ENCODE measurements around the gene RASIP1. TPM values are rescaled to one million over a fixed set of nuclear protein-coding genes. Genes with fewer than 3 reads are reported as not detected.

RASIP1 gene
- total and polyA plus RNA-seq, 10 donors = 15.1 to 78.1 (median 40.9) TPM

DNA sequence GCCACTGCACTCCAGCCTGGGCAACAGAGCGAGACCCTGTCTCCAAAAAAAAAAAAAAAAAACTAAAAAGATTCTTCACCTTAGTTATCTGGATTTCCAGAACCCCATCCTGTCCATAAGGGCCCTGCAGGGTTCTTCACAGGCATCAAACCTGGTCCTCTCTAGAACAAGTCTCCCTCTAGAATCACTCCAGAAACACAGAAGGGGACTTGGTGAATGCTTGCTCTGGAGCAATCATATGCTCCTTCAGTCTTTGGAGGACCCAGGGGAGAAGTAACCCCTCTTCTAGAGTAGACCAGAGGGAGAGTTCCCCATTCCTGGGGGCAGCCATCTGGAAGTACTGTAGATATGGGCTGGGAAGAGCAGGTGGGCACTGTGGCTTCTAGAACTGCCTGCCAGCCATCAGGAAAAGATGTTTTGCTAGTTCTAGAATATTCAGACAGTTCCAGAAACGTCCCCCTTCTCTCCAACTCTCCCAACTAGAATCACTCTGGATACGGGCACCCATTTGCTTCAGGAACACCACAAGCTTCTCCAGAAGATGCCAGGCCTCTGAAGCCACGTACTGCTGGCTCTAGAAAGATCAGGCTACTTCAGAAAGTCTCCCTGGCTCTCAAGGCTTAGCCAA lies 9.3 kb upstream of the RASIP1 start:
- TF ChIP-seq, protein P1, sequence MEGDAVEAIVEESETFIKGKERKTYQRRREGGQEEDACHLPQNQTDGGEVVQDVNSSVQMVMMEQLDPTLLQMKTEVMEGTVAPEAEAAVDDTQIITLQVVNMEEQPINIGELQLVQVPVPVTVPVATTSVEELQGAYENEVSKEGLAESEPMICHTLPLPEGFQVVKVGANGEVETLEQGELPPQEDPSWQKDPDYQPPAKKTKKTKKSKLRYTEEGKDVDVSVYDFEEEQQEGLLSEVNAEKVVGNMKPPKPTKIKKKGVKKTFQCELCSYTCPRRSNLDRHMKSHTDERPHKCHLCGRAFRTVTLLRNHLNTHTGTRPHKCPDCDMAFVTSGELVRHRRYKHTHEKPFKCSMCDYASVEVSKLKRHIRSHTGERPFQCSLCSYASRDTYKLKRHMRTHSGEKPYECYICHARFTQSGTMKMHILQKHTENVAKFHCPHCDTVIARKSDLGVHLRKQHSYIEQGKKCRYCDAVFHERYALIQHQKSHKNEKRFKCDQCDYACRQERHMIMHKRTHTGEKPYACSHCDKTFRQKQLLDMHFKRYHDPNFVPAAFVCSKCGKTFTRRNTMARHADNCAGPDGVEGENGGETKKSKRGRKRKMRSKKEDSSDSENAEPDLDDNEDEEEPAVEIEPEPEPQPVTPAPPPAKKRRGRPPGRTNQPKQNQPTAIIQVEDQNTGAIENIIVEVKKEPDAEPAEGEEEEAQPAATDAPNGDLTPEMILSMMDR (IDR thresholded peaks at IDR 0.05 in 8 of 11, conservative IDR thresholded peaks at IDR 0.05 in 3 of 11) = no peak
- no peak for TF ChIP-seq POLR2AphosphoS5 (IDR thresholded peaks at IDR 0.05)
- no peak for TF ChIP-seq POLR2A (IDR thresholded peaks at IDR 0.05)
- intact Hi-C loops (cut with DNase I; ENCODE audit: low total_unique reads) = no loop called here
- H3K36me3 ChIP-seq = peaks cover 0 to 18% (median 0%) of the 10 kb centered on the region in 6 donors

DNA sequence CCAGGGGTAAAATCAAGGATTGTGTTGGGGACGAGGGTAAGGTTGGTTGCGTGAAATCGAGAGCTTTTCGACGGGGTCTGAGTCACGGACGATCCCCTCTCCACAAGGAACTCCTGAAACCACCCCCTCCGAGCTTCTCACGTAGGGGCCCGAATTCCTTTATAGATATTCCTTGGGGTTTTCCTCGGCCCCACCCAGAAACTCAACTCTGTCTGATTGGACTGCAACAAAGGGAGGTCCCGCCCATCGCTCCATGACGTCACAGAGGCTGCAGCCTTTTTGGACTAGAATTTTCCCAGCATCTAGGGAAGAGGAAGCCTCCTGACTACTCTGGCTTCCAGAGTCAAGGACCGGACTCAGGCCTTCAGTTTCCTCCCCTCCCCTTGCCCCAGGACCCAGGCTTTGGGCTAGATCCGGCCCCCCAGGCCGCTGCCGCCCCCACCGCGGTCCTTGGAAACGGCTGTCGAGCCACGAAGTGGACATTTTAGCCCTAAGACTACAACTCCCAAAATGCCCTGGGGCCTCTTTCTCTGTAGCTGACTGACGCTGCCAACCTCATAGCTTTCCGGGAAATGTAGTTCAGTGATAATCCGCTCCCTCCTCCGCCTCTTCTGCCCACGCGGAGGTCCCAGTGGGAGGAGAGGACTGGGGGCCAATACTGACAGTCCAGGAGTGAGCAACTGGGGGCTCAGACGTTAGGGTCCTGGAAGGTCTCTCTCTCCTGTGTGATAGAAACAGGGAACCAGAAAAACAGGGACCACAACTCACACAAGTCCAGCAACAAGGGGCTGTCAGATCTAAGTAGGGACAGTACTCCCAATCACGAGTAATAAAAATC lies 6.5 kb upstream of the RASIP1 start, which contains the start of gene IZUMO1:
TSS of gene IZUMO1 (minus strand) at position 172 of the 838 bp plus-strand sequence. CDS start 1,050 bp downstream, outside the sequence.
- TF ChIP-seq POLR2AphosphoS5 (IDR thresholded peaks at IDR 0.05) (peak; percentile 57 to 81 (median 75)), POLR2A (IDR thresholded peaks at IDR 0.05) (no peak)
- TF ChIP-seq, protein P1 (IDR thresholded peaks at IDR 0.05 in 8 of 11, conservative IDR thresholded peaks at IDR 0.05 in 3 of 11) = no peak
- DNase-seq = peak; percentile 84
- peak within 1 kb of the TSS in 6 of 8 donors; percentile 14 to 62 (median 26) for H3K4me3 ChIP-seq
- H3K9me3 ChIP-seq = peaks cover 0 to 7% (median 0%) of the 10 kb centered on the region in 8 donors
- intact Hi-C loops (cut with DNase I; ENCODE audit: low total_unique reads) = no loop called here
- WGBS, 5 donors = 7 to 12% (median 10%) methylated on average over 23 to 31 of the region's 31 CpGs
- H3K4me1 ChIP-seq = peaks cover 0 to 77% (median 33%) of the 10 kb centered on the region in 6 donors
- H3K27ac ChIP-seq = peak within 1 kb of the TSS; percentile 72 to 85 (median 80)
- H3K36me3 ChIP-seq = peaks cover 0 to 18% (median 0%) of the 10 kb centered on the region in 6 donors
- H3K27me3 ChIP-seq (replicated peaks in 1 of 7) = peaks cover 0 to 38% (median 2%) of the 10 kb centered on the region in 7 donors

More for the DNA sequence above, 9.3 kb upstream of the RASIP1 start:
- Histone ChIP-seq H3K27ac (no peak overlapping the region), H3K4me3 (peak overlapping the region in 2 of 8 donors; percentile 52 to 69), H3K4me1 (peaks cover 10 to 94% (median 50%) of the 10 kb centered on the region in 6 donors), H3K9me3 (peaks cover 0 to 7% (median 0%) of the 10 kb centered on the region in 8 donors), H3K27me3 (replicated peaks in 1 of 7) (peaks cover 0 to 65% (median 21%) of the 10 kb centered on the region in 7 donors)
- WGBS, 5 donors = 54 to 67% (median 65%) methylated on average over 3 to 4 of the region's 4 CpGs
- DNase-seq = no peak

DNA sequence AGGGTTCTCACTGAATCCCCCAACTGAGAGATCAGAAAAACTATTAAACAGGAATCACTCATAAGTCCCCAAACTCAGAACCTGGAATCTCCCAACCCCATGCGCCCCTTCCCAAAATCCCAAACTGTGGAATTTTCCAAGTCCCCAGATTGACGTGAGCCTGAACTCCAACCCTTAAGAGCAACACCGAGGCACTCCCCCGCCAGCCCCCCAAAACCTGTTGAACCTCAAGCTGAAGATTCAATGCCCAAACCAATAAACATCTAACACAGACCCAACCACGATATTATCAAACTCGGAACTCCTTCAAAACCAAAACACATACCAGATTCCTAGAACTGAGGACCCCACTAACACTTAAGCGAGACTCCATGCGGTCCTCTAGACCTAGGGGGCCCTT lies 5.7 kb upstream of the RASIP1 start:
- Histone ChIP-seq H3K4me3 (no peak overlapping the region), H3K36me3 (peaks cover 0 to 18% (median 0%) of the 10 kb centered on the region in 6 donors), H3K9me3 (peaks cover 0 to 7% (median 0%) of the 10 kb centered on the region in 8 donors), H3K27me3 (replicated peaks in 1 of 7) (peaks cover 0 to 34% (median 0%) of the 10 kb centered on the region in 7 donors), H3K27ac (peak overlapping the region in 7 of 8 donors; percentile 77 to 85 (median 81)), H3K4me1 (peaks cover 0 to 77% (median 31%) of the 10 kb centered on the region in 6 donors)
- TF ChIP-seq POLR2A (IDR thresholded peaks at IDR 0.05) (no peak), POLR2AphosphoS5 (IDR thresholded peaks at IDR 0.05) (no peak)
- TF ChIP-seq, protein P1 (IDR thresholded peaks at IDR 0.05 in 8 of 11, conservative IDR thresholded peaks at IDR 0.05 in 3 of 11) = no peak
- intact Hi-C loops (cut with DNase I; ENCODE audit: low total_unique reads) = no loop called here
- WGBS, 5 donors = 75 to 89% (median 82%) methylated on average over 8 of the region's 8 CpGs
- DNase-seq = no peak

Data from spleen (tissue), 11 donors.